HG03439 (cell line): Measurements from ENCODE around the gene VSIG10L2.

Experiments used
- ATAC-seq: cut with Tn5 transposase; IDR thresholded peaks from one replicate; pipeline ENCODE4 v1.9.1; 2021; ENCODE audit warnings: mild to moderate bottlenecking, moderate library complexity; ENCODE audit not compliant: unreplicated experiment

Gene VSIG10L2

DNA sequence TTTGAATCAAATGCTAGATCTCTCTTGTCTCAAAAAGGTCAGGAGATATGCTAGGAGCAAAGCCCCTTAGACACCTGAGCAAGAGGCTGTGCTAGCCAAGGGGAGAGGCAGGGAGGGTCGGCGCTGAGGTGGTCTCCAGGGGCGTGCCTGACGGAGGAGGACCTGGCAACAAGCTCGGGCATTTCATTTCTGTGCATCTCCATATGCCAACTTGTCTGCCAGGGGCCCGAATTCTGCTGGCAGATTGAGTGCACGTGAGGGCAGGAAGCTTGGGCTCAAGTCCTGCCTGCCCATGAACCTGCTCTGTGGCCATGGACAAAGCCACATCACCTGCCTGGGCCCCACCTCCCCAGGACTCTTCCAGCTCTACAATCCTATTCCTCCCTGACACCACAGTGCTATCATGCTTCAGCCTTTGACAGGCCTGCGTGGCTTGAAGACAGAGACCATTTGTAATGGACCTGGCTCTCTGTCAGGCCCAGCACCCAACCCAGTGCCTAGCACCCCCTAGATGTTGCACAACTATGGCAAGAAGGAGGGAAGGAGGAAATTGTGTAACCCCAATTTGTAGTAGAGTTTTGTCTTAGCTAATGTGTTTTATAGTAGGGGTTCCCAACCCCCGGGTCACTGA is 16.3 kb upstream of the VSIG10L2 start:
- ATAC-seq, result no peak

DNA sequence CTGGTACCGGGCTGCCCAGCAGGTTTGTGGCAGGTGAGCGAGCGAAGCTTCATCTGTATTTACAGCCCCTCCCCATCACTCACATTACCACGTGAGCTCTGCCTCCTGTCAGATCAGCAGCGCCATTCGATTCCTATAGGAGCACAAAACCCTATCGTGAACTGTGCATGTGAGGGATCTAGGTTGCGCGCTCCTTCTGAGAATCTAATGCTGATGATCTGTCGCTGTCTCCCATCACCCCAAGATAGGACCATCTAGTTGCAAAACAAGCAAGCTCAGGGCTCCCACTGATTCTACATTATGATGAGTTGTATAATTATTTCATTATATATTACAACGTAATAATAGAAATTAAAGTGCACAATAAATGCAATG is 15.8 kb upstream of the VSIG10L2 start:
- ATAC-seq, result no peak

DNA sequence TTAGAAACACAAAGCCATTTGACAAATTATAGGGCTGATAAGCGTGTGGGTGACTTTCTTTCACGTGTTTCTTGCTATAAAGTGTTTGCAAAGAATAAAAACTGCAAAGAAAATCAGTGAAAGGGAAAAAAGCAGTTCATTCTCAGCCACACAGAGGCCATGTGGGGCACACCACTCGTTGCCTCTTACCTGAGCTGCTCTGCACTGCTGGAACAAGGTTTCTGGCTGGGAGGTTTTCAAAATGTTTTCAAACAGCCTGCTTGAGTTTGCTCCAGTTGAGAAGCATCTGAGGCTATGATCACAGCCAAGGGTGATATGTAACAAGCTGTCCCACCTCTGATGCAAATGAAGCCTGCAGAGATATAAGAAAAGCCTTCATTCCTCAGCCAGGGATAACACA is 14.7 kb upstream of the VSIG10L2 start:
- ATAC-seq, result no peak

DNA sequence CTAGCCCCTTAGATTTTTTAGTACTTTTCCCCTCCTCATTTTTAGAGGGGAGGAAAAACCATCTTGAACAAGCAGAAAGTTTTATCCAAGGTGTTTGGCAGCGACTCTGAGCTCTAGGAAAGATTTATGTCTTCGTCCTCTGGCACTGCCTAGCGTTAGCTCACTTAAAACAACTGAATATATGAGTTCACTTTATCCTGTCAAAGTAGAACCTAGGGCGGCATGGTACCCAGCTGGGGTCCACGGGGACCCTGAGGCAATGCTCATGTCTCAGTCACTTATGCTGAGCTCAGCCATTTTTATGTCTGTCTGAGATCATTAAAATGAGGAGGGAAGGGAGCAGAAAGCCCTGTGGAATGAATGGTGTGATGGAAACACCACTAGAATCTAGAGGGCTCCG is 14.2 kb upstream of the VSIG10L2 start:
- ATAC-seq, result no peak

DNA sequence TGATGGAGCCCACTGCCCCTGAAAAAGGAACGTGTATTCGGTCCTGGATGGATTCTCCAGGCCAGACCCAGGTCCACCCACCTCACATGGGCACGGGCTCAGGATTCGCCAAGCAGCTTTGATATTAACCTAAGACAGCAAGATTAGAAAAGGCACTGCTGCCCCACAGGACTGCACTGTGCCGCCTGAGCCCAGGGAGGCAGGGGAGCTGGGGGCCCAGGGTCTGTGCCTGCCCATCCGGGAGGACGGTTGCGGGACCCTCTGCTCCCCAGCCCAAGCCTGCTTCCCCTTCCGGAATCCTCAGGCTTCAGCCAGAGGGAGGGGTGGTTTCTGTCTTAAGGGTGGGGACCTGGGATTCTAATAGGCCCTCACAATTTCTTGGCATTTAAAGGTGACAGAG is 13.5 kb upstream of the VSIG10L2 start:
- no peak for ATAC-seq

DNA sequence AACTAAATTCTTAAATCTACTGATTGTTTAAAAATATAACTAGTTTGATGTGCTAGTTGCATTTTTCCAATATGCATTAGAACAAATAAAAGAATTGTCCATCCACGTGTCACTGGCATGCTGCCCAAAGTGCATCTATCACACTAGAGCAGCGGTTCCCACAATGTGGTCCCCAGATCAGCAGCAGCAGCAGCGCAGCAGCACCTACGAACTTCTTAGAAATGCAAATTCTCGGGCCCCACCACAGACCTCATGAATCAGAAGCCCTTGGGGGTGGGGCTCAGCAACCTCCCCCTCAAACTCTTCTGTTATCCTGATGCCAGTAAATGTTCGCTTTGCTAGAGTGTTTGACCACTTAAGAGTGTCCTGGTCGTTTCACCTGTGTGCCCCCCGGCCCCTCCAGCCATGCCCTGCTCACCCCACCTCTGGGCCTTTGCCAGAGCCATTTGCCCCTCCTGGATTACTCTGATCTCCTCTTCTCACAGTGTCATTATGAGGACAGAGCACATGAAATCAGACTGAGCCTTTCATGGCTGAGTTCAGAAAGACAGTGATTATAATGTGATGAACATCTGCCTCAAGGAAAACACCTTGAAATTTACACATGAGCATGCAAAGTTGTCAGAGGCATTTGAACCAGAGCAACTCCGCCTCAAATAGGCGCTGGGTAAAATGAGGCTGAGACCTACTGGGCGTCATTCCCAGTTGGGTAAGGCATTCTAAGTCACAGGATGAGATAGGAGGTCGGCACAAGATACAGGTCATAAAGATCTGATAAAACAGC is 12.6 kb upstream of the VSIG10L2 start:
- ATAC-seq, result no peak

DNA sequence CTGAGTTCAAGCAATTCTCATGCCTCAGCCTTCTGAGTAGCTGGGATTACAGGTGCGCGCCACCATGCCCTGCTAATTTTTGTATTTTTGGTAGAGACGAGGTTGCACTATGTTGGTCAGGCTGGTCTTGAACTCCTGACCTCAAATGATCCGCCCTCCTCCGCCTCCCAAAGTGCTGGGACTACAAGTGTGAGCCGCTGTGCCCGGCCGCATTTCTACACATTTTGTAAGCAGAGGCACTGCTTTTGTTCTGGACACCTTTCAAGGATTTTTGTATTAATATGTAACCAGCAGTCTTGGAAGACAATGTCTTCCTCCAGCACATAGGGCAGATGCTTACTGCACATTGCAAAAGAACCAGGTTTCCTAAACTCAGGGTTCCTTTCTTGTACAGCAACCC is 11.4 kb upstream of the VSIG10L2 start:
- ATAC-seq, result no peak

DNA sequence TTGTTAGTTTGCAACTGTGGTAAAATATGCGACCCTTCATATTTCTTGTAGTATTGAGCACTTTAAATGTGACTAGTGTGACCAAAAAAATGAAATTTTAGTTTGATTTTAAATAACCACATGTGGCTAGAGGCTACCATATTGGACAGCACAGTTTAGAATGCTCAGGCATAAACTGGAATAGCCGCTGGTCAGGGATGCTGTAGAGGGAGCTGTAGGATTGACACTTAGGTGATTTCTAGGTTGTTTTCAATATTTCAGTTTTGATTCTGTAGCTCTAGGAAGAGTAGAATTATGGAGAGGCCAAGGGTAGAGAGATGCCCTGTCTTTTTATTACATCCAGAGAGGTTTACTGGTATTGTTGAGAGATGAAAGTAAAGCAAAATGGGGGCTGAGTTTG is 10.8 kb upstream of the VSIG10L2 start:
- no peak for ATAC-seq

DNA sequence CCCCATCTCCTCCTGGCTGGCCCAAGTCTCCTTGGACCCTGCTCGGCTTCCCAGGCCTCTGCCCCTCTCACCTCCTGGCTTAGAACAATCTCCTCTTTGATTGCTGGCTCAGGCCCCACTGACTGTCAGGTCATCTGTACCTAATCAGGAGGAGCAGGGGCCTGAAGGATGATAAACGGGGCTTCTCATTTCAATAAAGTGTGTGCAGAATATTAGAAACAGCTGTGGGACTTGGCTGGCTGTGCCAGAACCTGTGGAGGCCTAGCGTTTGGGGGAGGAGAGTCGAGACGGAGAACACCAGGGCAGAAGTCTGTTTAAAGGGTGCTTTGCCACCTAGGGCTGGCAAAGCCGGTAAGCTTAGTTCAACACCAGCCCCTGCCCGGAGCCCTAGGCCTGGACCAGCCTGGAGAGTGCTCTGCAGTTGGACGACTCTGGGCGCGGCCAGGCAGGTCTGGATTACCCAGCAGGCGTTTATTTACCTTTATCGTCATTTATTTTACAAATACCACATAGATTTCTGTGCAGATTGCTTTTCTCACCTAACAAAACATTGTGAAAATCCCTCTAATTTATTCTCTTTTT is 10.1 kb upstream of the VSIG10L2 start:
- ATAC-seq, result no peak

DNA sequence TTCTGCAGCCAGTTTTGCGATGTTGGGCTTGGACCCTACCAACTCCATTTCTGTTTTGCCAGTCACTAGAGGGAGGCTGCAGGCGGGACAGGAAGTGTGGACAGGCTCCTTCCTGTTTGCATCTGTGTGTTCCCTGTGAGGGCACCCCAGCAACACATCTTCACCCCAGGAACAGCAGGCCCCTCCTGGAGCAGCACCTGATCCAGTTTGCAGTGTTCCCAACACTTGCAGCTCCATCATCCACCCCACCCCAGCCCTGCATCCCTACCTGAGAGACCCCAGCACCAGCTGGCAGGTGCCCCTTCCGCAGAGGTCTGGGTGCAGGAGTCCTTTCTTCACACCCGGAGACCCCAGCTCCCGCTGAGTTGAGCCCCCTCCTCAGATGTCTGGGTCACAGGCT is 7.4 kb upstream of the VSIG10L2 start:
- no peak for ATAC-seq

DNA sequence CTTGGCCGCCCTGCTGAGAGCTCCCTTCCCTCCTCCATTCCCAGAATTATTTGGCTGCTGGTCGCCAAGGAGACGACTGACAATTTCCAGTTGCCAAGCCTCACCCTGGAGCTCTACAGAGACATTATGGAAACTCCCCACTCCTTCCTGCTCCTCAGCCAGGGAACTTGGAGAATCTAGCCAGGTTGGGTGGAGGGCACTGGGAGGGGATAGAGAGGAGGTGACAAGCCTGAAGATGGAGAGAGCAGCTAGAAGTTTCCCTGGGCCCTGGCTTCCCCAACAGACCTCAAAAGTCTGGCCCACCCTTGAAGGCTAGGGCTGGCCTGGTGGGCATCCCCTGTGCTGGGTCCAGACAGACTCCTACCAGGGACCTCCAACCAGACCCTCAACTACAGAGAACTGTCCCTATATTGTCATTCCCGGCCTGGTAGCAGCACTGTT is 6.7 kb upstream of the VSIG10L2 start:
- ATAC-seq, result no peak

DNA sequence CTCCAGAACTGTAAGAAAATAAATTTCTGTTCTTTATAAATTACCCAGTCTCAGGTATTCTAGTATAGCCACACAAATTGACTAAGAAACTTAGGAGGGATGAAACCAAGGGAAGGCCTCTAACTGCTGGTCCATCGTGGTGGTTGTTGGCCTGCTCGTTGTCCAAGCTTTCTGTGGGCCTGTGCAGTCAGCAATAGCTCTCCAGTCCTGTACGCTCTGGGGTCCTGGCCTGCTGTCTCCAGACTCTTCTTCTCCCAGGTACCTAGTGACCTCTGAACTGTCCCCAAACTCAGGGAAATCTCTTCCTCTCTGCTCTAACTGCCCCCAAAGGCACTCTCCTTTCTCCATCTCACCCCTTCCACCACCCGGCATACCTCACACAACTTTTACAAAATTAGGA is 5.7 kb upstream of the VSIG10L2 start:
- ATAC-seq, result no peak

DNA sequence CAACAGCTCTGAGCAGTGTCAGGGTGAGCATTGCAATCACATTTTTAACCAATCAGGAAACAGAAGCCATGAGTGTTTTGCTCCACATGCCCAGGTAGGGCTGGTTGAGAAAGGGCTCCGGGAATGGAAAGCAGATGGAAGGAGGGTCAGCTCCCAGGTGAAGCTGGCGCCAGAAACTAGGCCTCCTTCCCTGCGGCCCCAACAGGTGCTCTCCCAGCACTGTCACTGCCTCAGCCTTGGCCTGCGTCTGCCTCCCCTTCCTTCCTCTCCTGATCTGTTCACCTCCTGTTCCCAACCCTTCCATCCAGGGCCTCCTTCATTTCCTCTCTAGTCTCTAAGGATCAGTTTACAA is 4.6 kb upstream of the VSIG10L2 start:
- no peak for ATAC-seq

DNA sequence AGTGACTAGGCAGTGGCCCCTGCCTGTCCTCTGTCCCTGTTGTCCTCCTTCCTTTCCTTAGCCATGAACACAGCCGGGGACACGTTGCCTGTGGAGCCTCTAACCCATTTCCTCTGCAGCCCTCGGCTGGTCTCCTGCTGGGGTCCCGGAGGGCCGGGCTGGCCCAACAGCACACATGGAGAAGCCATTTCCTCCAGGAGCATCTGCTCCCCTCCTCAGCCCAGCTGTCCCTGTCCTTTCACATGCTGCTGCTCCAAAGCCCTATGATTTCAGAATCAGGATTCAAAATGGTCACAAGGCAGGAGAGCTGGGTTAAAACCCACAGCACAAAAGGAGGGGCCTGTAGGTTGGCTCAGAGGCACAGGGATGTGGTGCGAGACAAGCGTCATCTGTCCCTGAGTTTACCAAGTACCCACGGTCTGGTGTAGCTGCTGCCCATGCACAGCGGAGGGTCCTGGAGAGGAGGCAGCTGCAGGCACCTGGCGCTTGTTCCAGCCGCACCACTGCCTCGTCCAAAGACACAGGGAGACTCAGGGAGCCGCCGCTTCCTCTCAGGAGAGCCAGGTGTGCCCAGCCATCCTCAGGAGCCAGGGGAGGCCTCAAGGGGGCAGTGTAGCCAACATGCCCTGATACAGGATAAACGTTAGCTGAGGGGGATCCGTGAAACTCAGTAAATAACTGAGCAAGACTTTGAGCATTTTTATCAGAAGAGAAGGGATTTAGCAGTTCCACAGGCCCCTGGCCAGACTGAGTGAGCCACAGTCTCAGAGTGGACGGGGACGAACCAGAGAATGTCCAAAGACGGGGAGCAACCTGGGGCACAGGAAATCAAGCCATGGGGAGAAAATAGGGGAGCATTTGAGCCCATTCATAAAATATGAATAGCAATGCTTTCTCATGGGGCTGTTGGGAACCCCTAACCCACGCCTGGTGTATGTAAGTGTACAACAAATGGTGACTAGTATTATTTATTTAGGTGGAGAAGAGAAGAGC is 3.9 kb upstream of the VSIG10L2 start:
- no peak for ATAC-seq

DNA sequence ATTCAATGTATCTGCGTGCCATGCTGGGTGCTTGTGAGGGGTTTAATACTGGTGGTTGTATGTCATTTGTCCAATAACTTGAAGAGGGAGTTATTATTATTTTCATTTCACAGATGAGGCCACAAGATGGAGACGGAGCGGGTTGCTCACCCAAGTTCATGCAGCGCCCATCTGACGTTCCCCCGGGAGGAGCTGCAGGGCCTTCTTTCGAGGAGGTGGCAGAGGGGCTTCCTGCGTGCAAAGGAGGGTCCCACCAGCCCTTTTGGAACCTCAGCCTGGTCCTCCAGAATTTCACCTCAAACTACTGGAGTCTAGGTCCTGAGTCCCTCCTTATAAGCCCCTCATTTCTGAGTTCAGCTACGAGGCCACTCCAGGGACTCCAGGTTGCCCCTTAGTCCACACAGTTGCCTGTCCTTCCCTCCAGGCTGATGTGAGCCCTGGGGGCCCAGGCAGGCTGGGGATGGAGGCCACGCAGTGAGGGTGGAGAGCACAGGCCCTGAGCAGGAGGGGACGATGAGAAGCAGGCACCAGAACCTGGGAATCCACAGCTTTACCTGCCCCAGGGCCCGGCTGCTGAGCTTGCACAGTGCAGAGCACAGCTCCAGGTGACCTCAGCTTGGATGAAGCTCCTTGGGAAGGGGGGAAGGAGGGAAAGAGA is 2.9 kb upstream of the VSIG10L2 start:
- ATAC-seq, result no peak

DNA sequence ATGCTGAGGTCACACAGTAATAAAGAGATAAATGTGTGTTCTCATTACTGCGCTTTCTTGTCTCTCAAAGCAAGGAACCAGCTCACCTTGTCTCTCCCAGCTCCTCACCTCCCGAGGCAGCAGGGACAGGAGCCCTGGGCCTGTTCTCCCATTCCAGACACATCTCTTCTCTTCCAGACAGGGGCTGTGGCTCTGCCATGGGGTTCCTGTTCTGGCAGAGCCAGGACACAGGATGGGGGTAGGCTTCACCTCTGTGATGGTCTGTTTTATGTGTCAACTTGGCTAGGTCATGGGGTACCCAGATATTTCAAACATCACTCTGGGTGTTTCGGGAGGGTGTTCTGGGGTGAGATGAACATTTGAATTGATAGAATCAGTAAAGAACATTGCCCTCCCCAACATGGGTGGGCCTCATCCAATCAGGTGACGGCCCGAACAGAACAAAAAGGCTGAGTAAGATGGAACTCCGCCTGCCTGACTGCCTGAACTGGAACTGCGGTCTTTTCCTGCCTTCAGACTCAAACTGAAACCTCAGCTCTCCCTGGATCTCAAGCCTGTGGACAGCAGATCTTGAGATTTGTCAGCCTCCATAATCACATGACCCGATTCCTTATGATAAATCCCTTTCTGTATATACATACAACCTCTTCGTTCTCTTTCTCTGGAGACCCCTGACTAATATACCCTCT is 2.0 kb upstream of the VSIG10L2 start:
- no peak for ATAC-seq

DNA sequence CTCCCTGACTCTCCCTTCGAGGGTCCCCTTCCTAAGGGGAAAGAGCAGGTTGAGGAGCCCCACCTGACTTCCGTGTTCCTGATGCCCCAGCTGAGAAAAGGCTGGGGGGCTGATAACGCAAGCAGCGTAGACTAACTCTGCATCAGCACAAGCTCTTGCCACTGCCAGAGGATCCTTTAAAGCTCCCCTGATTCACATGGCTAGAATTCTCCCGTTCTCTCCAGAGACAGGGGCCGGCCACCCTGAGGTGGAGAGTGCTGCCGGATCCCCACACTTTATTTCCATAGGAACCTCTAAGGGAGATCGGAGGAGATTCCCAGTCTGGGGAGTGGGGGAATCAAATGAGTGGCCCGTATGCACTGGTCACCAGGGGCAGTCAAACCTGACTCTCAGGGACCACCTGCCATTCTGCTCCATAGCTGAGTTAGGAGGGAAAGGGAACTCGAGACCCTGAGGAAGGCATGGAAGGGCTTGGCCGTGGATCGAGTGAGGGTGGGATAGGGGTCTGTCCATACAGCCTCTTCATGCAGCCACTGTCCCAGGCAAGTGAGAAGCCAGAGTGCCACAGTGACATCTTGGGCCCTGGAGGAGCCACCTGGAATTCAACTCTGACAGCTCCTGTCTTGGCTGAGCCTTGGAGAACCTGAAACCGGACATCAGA is 1.4 kb upstream of the VSIG10L2 start:
- ATAC-seq, result no peak

DNA sequence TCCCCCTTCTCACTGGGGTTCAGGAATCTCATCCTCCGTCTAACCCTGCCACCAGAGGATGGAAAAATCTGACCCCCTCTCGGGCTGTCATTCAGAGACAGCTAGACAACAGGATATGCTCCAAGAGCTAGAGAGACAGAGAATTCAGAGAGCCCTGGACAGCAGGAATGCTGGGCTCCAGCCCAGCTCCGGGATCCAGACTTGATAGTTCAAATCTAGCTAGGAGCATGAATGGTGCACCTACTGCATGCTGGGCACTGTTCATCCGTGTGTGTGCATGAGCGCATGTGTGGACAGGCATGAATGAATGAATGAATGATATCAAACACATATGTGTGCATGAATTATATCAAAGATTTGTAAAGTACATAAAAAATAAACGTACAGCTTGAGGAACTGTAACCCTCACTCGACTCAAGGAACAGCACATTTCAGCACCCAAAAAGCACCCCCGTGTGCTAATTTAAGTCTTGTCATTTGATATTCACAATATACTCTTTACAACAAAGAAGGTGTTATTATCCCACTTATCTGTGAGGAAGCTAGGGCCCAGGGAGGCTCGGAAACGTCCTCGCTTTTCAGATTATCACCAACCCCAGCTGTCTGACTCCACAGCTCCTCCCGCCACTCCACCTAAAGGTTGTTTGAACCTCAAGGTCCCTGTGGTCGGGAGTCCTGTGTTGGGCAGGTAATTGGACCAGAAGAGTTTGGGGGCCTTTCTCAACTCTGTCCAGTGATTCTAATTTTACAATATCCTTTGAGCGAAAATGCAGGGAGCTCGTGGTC is 640 bp upstream of the VSIG10L2 start:
- ATAC-seq, result no peak
